ENCODE measurements around the gene TOP1. TPM values are rescaled to one million over a fixed set of nuclear protein-coding genes. Genes with fewer than 3 reads are reported as not detected.
"Not testable (repeated sequence)": the region's sequence is repeated elsewhere in the genome, so short reads cannot be mapped to it uniquely, and the experiment has no call there.

Gene TOP1
- total and polyA plus RNA-seq, 2 experiments from 2014 or later: 21.5 to 21.7 TPM

GRCh38 chr20:41000628-41001027 is 28.0 kb upstream of the TOP1 start:
- Histone ChIP-seq H3K27ac (no peak overlapping the region), H3K4me3 (no peak overlapping the region), H3K4me1 (ENCODE audit: low read depth) (no peaks in the 10 kb centered on the region), H3K36me3 (no peaks in the 10 kb centered on the region), H3K27me3 (no peaks in the 10 kb centered on the region), H3K9me3 (ENCODE audit: low read depth) (no peaks in the 10 kb centered on the region)
- TF ChIP-seq CTCF (IDR thresholded peaks at IDR 0.05; ENCODE audit: low read depth, low read length): no peak
- no peak for DNase-seq (ENCODE audit: low read depth in 1 of 2, low spot score in 1 of 2)

- H3K9me3 ChIP-seq (ENCODE audit: low read depth): no peaks in the 10 kb centered on the region
Measured at GRCh38 chr20:41001497-41001896, 27.1 kb upstream of the TOP1 start.

GRCh38 chr20:41002842-41003142 is 25.8 kb upstream of the TOP1 start:
- Histone ChIP-seq H3K36me3 (no peaks in the 10 kb centered on the region), H3K27me3 (no peaks in the 10 kb centered on the region), H3K4me1 (ENCODE audit: low read depth) (no peaks in the 10 kb centered on the region), H3K4me3 (no peak overlapping the region), H3K9me3 (ENCODE audit: low read depth) (no peaks in the 10 kb centered on the region), H3K27ac (no peak overlapping the region)
- TF ChIP-seq CTCF (IDR thresholded peaks at IDR 0.05; ENCODE audit: low read depth, low read length): no peak
- no peak for DNase-seq (ENCODE audit: low read depth in 1 of 2, low spot score in 1 of 2)

More at GRCh38 chr20:41001497-41001896, 27.1 kb upstream of the TOP1 start:
- Histone ChIP-seq H3K4me3 (no peak overlapping the region), H3K27ac (no peak overlapping the region), H3K27me3 (no peaks in the 10 kb centered on the region), H3K4me1 (ENCODE audit: low read depth) (no peaks in the 10 kb centered on the region), H3K36me3 (no peaks in the 10 kb centered on the region)
- peak in 1 of 2 donors; percentile 58 for DNase-seq (ENCODE audit: low read depth in 1 of 2, low spot score in 1 of 2)
- no peak for TF ChIP-seq CTCF (IDR thresholded peaks at IDR 0.05; ENCODE audit: low read depth, low read length)

- peak in 1 of 2 donors; percentile 96 for DNase-seq (ENCODE audit: low read depth in 1 of 2, low spot score in 1 of 2)
- TF ChIP-seq CTCF (IDR thresholded peaks at IDR 0.05; ENCODE audit: low read depth, low read length): no peak
- Histone ChIP-seq H3K9me3 (ENCODE audit: low read depth) (no peaks in the 10 kb centered on the region), H3K4me1 (ENCODE audit: low read depth) (no peaks in the 10 kb centered on the region), H3K27me3 (no peaks in the 10 kb centered on the region), H3K4me3 (no peak overlapping the region), H3K27ac (no peak overlapping the region), H3K36me3 (no peaks in the 10 kb centered on the region)
Measured at GRCh38 chr20:41003143-41003935, 25.3 kb upstream of the TOP1 start.

- not testable (repeated sequence) for DNase-seq (ENCODE audit: low read depth in 1 of 2, low spot score in 1 of 2); H3K27me3 ChIP-seq; H3K4me1 ChIP-seq (ENCODE audit: low read depth); H3K27ac ChIP-seq; H3K9me3 ChIP-seq (ENCODE audit: low read depth); H3K4me3 ChIP-seq; H3K36me3 ChIP-seq
Measured at GRCh38 chr20:41003936-41004294, 24.7 kb upstream of the TOP1 start.

GRCh38 chr20:41004531-41005360 is 23.9 kb upstream of the TOP1 start:
- Histone ChIP-seq H3K27ac (no peak overlapping the region), H3K4me1 (ENCODE audit: low read depth) (no peaks in the 10 kb centered on the region), H3K27me3 (no peaks in the 10 kb centered on the region), H3K9me3 (ENCODE audit: low read depth) (no peaks in the 10 kb centered on the region), H3K4me3 (no peak overlapping the region), H3K36me3 (no peaks in the 10 kb centered on the region)
- DNase-seq (ENCODE audit: low read depth in 1 of 2, low spot score in 1 of 2): no peak
- TF ChIP-seq CTCF (IDR thresholded peaks at IDR 0.05; ENCODE audit: low read depth, low read length): no peak

Data from cardiac muscle cell (in vitro differentiated cells and primary cell).